Epidermal melanocyte (primary cell): ENCODE data around the gene ERF.
A peak's percentile ranks its signal among the peaks of the same experiment; 100 is the strongest.

Experiments used
- DNase-seq: peaks from one replicate; pipeline ENCODE4 v3.0.0; 2011; ENCODE audit warnings: low spot score; ENCODE audit not compliant: insufficient read length

The ERF gene

GRCh38 chr19:42242069-42242511 lies 12.8 kb downstream of the ERF start:
- no peak for DNase-seq

- no peak for DNase-seq
These were observed 13.6 kb downstream of the ERF start for GRCh38 chr19:42241279-42241678.

- no peak for DNase-seq
These were observed 15.2 kb downstream of the ERF start for GRCh38 chr19:42239544-42240220.

- DNase-seq = no peak
These were observed 19.7 kb downstream of the ERF start for GRCh38 chr19:42235181-42235580.

GRCh38 chr19:42234364-42234763 lies 20.6 kb downstream of the ERF start:
- no peak for DNase-seq

- DNase-seq = no peak
These were observed 21.1 kb downstream of the ERF start for GRCh38 chr19:42233678-42234292.

GRCh38 chr19:42233106-42233505 lies 21.8 kb downstream of the ERF start:
- DNase-seq = no peak

GRCh38 chr19:42232435-42232834 lies 22.5 kb downstream of the ERF start:
- no peak for DNase-seq

- DNase-seq = no peak
These were observed 24.4 kb downstream of the ERF start for GRCh38 chr19:42230571-42230970.

- peak; percentile 19 for DNase-seq
These were observed 25.0 kb downstream of the ERF start for GRCh38 chr19:42229855-42230351.

- DNase-seq = no peak
These were observed 25.6 kb downstream of the ERF start for GRCh38 chr19:42229301-42229854.

- DNase-seq = no peak
These were observed 26.3 kb downstream of the ERF start for GRCh38 chr19:42228641-42229040.

GRCh38 chr19:42226886-42227285 lies 28.0 kb downstream of the ERF start:
- DNase-seq = no peak

GRCh38 chr19:42225718-42226292 lies 29.1 kb downstream of the ERF start:
- no peak for DNase-seq

- no peak for DNase-seq
These were observed 29.8 kb downstream of the ERF start for GRCh38 chr19:42224940-42225717.

- no peak for DNase-seq
These were observed 34.2 kb downstream of the ERF start for GRCh38 chr19:42220751-42221097.

- DNase-seq = peak; percentile 100
These were observed 34.8 kb downstream of the ERF start, which contains the start of gene ZNF526 for GRCh38 chr19:42219812-42220750. TSS of gene ZNF526 (plus strand) at chr19:42220312. CDS start at chr19:42224404, 4,092 bp downstream.

- peak; percentile 93 for DNase-seq
These were observed 37.1 kb downstream of the ERF start, which contains the start of gene DEDD2 for GRCh38 chr19:42217520-42218437. TSS of gene DEDD2 (minus strand) at chr19:42217677. CDS start at chr19:42217007, 670 bp downstream.
